Fibroblast of pulmonary artery (primary cell): ENCODE data around the gene ZBTB20.

ENCODE experiments used
- DNase-seq: peaks from one replicate; pipeline ENCODE4 v3.0.0-alpha.2; 2010; ENCODE audit warnings: low read depth
- H3K4me3 ChIP-seq: replicated peaks from 2 replicates; pipeline ENCODE4 v1.5.1; 2011; ENCODE audit warnings: low read depth, mild to moderate bottlenecking, control low read depth, low read length, moderate library complexity
- TF ChIP-seq, protein P1 (sequence below): IDR thresholded peaks from 2 replicates; pipeline ENCODE4 v1.5.1; 2011; ENCODE audit warnings: mild to moderate bottlenecking, control low read depth, low read length, inconsistent platforms; ENCODE audit errors: missing control alignments

The ZBTB20 gene

DNA sequence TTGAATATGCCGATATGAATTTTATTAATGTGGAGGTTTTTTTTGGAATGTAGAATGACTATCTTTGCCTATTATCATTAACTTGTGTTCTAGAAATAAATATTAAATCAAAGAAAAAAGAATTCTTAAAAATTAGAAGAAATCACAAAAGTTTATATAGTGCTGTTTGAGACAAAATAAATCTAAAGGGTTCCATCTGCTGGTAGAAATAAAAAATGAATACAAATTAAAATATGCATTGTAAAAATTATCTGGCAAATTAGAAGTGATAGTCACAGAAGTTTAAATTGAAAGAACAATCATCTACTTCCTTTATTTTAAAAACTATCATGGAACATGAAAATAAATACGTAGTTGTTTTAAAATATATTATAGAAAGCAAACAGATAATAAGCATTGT, 22.7 kb upstream of the ZBTB20 start:
- H3K4me3 ChIP-seq, result no peak overlapping the region
- DNase-seq, result peak; percentile 17
- TF ChIP-seq, protein P1, sequence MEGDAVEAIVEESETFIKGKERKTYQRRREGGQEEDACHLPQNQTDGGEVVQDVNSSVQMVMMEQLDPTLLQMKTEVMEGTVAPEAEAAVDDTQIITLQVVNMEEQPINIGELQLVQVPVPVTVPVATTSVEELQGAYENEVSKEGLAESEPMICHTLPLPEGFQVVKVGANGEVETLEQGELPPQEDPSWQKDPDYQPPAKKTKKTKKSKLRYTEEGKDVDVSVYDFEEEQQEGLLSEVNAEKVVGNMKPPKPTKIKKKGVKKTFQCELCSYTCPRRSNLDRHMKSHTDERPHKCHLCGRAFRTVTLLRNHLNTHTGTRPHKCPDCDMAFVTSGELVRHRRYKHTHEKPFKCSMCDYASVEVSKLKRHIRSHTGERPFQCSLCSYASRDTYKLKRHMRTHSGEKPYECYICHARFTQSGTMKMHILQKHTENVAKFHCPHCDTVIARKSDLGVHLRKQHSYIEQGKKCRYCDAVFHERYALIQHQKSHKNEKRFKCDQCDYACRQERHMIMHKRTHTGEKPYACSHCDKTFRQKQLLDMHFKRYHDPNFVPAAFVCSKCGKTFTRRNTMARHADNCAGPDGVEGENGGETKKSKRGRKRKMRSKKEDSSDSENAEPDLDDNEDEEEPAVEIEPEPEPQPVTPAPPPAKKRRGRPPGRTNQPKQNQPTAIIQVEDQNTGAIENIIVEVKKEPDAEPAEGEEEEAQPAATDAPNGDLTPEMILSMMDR, result peak; percentile 13

DNA sequence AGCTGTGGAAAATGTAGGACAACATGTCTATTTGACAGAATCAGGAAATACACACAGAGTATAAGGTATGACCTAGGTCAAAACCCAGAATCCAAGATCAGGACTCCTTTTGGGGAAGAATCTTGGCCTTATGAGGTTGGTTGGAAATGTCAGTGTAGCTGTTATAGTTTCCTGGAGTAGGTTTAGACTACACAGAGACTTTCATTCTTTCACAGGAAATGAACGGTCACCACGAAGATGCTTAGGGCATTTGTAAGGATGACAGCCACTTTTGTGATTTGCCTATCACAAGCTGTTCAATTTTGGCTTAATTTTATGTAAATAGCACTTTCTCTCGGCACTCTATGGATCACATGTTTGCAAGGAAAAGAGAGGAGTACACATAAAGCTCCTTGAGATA, 18.6 kb upstream of the ZBTB20 start:
- TF ChIP-seq, protein P1, result no peak
- H3K4me3 ChIP-seq, result no peak overlapping the region
- DNase-seq, result no peak

DNA sequence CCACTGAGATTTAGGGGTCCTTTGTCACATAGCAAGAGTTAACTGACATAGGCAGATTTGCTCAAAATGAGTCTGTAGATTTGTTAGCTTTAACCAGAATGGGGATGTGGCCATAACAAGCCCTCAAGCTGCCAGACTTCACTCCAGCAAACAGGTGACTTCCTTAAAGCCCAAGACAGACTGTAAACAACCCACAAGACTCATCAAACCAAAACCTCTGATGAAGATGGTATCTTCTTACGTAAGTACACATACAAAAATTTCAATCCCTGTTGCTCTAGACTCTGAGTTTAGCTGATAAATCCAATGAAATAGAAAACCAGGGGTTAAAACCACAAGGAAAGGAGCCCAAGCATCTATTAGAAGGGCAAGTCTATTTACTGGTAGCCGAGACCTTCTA, 18.2 kb upstream of the ZBTB20 start:
- TF ChIP-seq, protein P1, result no peak
- H3K4me3 ChIP-seq, result no peak overlapping the region
- no peak for DNase-seq

DNA sequence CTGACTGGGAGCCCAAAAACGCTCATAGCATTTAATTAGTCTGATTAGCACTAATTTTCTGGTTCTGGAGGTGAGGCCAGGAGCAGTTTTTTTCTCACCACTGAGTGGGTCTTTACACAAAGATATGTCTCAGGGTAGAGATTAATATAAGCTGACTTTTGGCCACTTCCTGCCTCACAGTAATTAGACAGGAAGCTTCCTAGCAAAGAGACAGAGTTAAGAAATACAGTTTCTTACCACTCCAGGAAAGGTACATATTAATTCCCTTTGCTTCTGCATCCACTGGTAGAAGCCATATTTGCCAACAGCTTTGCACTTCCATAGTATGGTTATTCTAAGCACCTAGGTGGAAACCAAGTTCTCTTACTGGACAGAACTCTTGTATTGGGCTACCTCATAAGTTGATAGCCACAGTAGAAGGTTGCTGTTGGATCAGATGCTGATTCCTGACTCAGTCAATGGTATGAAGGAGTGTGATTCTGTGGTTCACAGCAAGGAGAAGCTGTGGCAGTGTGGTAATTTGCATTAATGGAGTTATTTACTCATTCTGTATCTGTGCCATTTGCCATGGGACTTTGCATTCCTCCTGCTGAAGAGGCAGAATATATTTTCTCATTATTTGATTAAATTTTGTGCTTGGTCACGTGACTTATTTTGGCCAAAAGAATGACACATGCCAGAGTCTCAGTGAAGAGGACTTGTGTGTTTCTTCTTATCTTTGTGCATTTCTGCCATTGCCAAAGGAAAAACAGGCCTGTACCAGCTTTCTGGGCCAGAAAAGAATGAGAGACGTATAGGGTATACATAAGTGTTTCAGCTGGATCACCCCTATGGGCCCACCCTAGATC, 17.5 kb upstream of the ZBTB20 start:
- no peak overlapping the region for H3K4me3 ChIP-seq
- TF ChIP-seq, protein P1, result no peak
- no peak for DNase-seq

DNA sequence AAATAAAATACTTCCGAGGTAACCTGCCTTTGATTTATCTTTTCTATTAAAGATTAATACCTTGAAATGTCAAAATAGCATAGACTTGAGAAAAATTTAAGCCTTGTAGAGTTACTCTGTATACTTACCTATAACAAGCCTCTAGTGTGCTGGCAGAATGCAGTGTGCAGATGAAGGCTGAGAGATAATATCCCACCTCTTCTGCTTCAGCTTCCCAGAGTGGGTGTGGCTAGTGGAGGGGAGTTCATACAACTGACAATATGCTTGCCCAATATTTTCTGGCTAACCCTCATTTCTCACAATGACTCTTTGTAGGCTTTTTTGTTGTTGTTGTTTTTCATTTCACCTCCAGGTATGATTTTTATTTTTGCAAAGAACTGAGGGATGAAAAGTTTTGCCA, 15.7 kb upstream of the ZBTB20 start:
- TF ChIP-seq, protein P1, result no peak
- H3K4me3 ChIP-seq, result no peak overlapping the region
- DNase-seq, result no peak

DNA sequence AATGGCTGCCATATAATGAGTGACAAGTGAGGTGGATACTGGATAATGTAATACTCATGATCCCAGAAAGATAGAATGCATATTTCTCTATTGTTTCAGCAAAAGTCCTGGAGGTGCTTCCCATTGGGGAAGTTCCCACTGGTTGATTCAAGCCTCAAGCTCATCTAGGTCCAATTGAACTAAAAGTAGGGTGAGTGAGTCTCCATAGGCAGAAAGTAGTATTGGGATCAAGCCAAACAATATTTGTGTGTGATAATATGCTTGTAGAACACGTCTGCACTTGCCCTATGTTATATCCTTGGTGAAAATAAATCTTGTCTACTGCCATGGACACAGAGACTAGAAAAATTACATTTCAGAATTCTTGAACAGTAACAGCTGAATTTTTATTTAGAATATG, 14.8 kb upstream of the ZBTB20 start:
- no peak overlapping the region for H3K4me3 ChIP-seq
- no peak for DNase-seq
- TF ChIP-seq, protein P1, result no peak
